ENCODE data around the gene STX4.

STX4 gene

DNA sequence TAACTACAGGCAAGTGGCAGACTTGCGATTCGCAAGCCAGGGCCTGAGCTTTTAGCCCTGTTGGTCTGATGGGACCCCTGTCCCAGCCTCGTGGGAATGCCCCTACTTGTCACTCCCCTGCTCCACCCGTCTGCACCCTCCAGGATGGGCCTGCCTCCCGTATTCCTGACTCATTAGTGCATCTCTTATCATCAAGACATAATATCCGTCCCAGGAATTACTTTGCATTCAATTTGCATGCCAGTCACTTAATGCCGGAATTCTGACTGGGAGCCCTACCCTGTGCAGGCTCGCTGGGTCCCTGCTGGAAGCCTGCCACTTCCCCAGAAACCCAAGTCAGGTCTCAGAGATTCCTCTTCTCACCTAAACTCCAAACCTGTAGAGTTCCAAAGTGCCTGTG is 52.1 kb downstream of the STX4 start:
- DNase-seq: no peak

GRCh38 chr16:31085873-31086628 is 52.7 kb downstream of the STX4 start:
- DNase-seq: no peak

DNA sequence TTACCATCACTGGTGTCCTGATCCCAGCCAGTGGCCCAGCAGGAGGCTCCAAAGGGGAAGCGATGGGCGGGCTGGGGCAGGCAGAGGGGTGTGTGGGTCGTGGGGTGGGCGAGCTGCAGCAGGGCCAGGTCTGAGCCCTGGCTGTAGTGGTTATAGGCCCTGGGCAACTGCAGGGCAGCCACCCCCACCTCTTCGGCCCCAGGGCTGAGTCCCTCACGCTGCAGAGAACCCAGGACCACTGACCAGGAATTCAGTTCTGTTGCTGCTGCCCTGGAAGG is 53.2 kb downstream of the STX4 start:
- no peak for DNase-seq

- DNase-seq: no peak
Measured at GRCh38 chr16:31087481-31087880, 54.1 kb downstream of the STX4 start.

DNA sequence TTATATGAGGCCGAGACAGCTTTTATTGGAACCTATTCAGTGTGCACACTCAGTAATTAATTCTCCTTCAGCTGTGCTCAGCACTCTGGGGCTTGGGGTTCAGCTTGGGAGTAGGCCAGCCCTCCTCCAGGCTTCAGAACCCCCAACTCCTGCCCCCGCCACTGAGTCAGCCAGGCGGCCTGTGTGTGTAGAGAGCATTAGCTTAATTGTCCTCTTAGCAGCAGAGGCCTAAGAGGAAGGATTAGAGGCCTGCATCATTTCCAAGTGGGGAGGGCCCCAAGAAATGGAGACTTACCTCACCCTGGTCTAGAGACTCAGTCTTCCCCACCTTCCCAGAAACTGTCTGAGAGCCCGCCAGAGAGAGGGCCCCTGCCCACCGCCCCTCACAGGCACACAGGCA is 54.6 kb downstream of the STX4 start:
- DNase-seq: no peak

GRCh38 chr16:31088459-31089183 is 55.3 kb downstream of the STX4 start, which contains the start of gene PRSS53:
Gene PRSS53 (minus strand): TSS chr16:31088943. CDS start chr16:31088809, 134 bp downstream.
- no peak for DNase-seq

- no peak for DNase-seq
Measured at GRCh38 chr16:31089199-31089598, 55.8 kb downstream of the STX4 start.
